Forelimb muscle (tissue), 1 donor: ENCODE results near the gene SF3B1. TPM values are rescaled to one million over a fixed set of nuclear protein-coding genes. Genes with fewer than 3 reads are reported as not detected.
"Not testable (repeated sequence)": the region's sequence is repeated elsewhere in the genome, so short reads cannot be mapped to it uniquely, and the experiment has no call there.

Experiments used
- DNase-seq: peaks from one replicate; pipeline ENCODE4 v3.0.0-alpha.2; 2013; ENCODE audit warnings: low read depth
- polyA plus RNA-seq: library from polyadenylated mRNA; unstranded; fragments of 120-200 nt; gene quantifications from one replicate; pipeline ENCODE4 v1.2.1, GENCODE V29; 2013; ENCODE audit not compliant: insufficient read length

Gene SF3B1
- polyA plus RNA-seq = 280 TPM

GRCh38 chr2:197434541-197435513 is at the start of gene SF3B1:
Gene SF3B1 (minus strand): TSS chr2:197435028. CDS start chr2:197434999, 29 bp downstream.
- peak; percentile 94 for DNase-seq

- DNase-seq = not testable (repeated sequence)
These were observed 49.4 kb upstream of the SF3B1 start for GRCh38 chr2:197484248-197484647.

- no peak for DNase-seq
These were observed 45.6 kb upstream of the SF3B1 start for GRCh38 chr2:197480165-197481036.

- no peak for DNase-seq
These were observed 43.0 kb upstream of the SF3B1 start for GRCh38 chr2:197477797-197478196.

- no peak for DNase-seq
These were observed 37.3 kb upstream of the SF3B1 start for GRCh38 chr2:197472166-197472565.

- DNase-seq = no peak
These were observed 29.3 kb upstream of the SF3B1 start for GRCh38 chr2:197464175-197464574.

- no peak for DNase-seq
These were observed 26.2 kb upstream of the SF3B1 start for GRCh38 chr2:197461057-197461456.

- no peak for DNase-seq
These were observed 25.8 kb upstream of the SF3B1 start for GRCh38 chr2:197460649-197461048.

GRCh38 chr2:197455428-197455827 is 20.6 kb upstream of the SF3B1 start:
- DNase-seq = no peak

GRCh38 chr2:197454923-197455322 is 20.1 kb upstream of the SF3B1 start:
- DNase-seq = no peak

- peak; percentile 70 for DNase-seq
These were observed 19.1 kb upstream of the SF3B1 start for GRCh38 chr2:197453914-197454398.

- DNase-seq = peak; percentile 100
These were observed 18.5 kb upstream of the SF3B1 start, which contains the start of gene COQ10B for GRCh38 chr2:197453123-197453913. Gene COQ10B (plus strand): TSS chr2:197453552. CDS start chr2:197453561, 9 bp downstream.

- no peak for DNase-seq
These were observed 17.9 kb upstream of the SF3B1 start for GRCh38 chr2:197452754-197453122.

GRCh38 chr2:197450935-197451358 is 16.1 kb upstream of the SF3B1 start:
- not testable (repeated sequence) for DNase-seq

GRCh38 chr2:197450465-197450864 is 15.6 kb upstream of the SF3B1 start:
- no peak for DNase-seq

GRCh38 chr2:197446844-197447243 is 12.0 kb upstream of the SF3B1 start:
- DNase-seq = no peak

GRCh38 chr2:197445746-197446145 is 10.9 kb upstream of the SF3B1 start:
- DNase-seq = no peak

GRCh38 chr2:197442857-197443256 is 8.0 kb upstream of the SF3B1 start:
- no peak for DNase-seq

- no peak for DNase-seq
These were observed 2.6 kb upstream of the SF3B1 start for GRCh38 chr2:197437380-197437779.

GRCh38 chr2:197435598-197436420 is 981 bp upstream of the SF3B1 start:
- DNase-seq = no peak
